GM12878 (cell line): Measurements from ENCODE around the gene NAALADL2.

Experiments
- CTCF ChIP-seq, 3 experiments: IDR thresholded peaks in 2 of 3; conservative IDR thresholded peaks in 1 of 3; 2 replicates each; pipeline ENCODE4 v1.5.1; 2011; ENCODE audit warnings: low read depth in 3 of 3, low read length in 3 of 3, mild to moderate bottlenecking in 3 of 3, control low read depth in 2 of 3, moderate library complexity in 2 of 3, inconsistent platforms in 1 of 3, mixed read lengths in 1 of 3; ENCODE audit not compliant: control insufficient read depth in 2 of 3, insufficient read depth in 1 of 3; ENCODE audit errors: extremely low read depth in 1 of 3
- GABPA ChIP-seq: IDR thresholded peaks from 2 replicates; pipeline ENCODE4 v1.6.1; 2014; ENCODE audit warnings: antibody characterized with exemption, low read depth, mild to moderate bottlenecking, inconsistent platforms
- JUND ChIP-seq: IDR thresholded peaks from 2 replicates; pipeline ENCODE4 v1.6.1; 2012; ENCODE audit warnings: low read depth, mild to moderate bottlenecking, low read length, improper control_type of control experiment, moderate library complexity
- PAX8 ChIP-seq: fragments of 450-650 bp; IDR thresholded peaks from 2 replicates; pipeline ENCODE4 v1.6.1; 2017; ENCODE audit warnings: mild to moderate bottlenecking, moderate library complexity

- TF ChIP-seq CTCF (IDR thresholded peaks at IDR 0.05 in 2 of 3, conservative IDR thresholded peaks at IDR 0.05 in 1 of 3; ENCODE audit: control insufficient read depth in 2 of 3, extremely low read depth in 1 of 3, insufficient read depth in 1 of 3, low read depth in 3 of 3, low read length in 3 of 3) (no peak), JUND (no peak), PAX8 (no peak), GABPA (no peak)
These were observed 477.4 kb downstream of the NAALADL2 start for GRCh38 chr3:175336406-175337133.
